HFFc6 (cell line): Measurements from ENCODE around the gene MAGEA11. TPM values are rescaled to one million over a fixed set of nuclear protein-coding genes. Genes with fewer than 3 reads are reported as not detected.
"Not testable (repeated sequence)": the region's sequence is repeated elsewhere in the genome, so short reads cannot be mapped to it uniquely, and the experiment has no call there.

Source experiments
- DNase-seq: peaks from one replicate; pipeline ENCODE4 v3.0.0-alpha.2; 2018
- H3K27ac Mint-ChIP-seq: 2 replicates; pipeline ENCODE4 v1.8.0; 2020; ENCODE audit warnings: mild to moderate bottlenecking, mixed read lengths
- H3K27me3 Mint-ChIP-seq: 2 replicates; pipeline ENCODE4 v1.8.0; 2021; ENCODE audit warnings: mild to moderate bottlenecking, moderate library complexity, mixed read lengths; ENCODE audit not compliant: insufficient read depth
- H3K36me3 Mint-ChIP-seq: 2 replicates; pipeline ENCODE4 v1.8.0; 2021; ENCODE audit warnings: low read depth, mixed read lengths
- H3K4me1 Mint-ChIP-seq: 2 replicates; pipeline ENCODE4 v1.8.0; 2020; ENCODE audit warnings: low read depth, mixed read lengths
- H3K4me3 Mint-ChIP-seq: 2 replicates; pipeline ENCODE4 v1.8.0; 2020; ENCODE audit warnings: mild to moderate bottlenecking, moderate library complexity, mixed read lengths
- H3K9me3 Mint-ChIP-seq: 2 replicates; pipeline ENCODE4 v1.8.0; 2020; ENCODE audit warnings: mild to moderate bottlenecking, mixed read lengths
- long read RNA-seq: library from polyadenylated mRNA; unstranded; transcript quantifications from one replicate; pipeline ENCODE4 v2.0.0, GENCODE V29; 2019
- total RNA-seq, 6 experiments: library from RNA; stranded (reverse); fragmentation: NEBNext Ultra II Directional; extraction: Animal tissue kit (Norgen Biotek cat#: 25700); gene quantifications; 2 replicates in 1 of 6; 3 replicates in 5 of 6; pipeline ENCODE4 v1.2.3, GENCODE V29; 2021
- TF ChIP-seq, protein P1 (sequence below): fragments of 200-600 bp; sonication (generic); IDR thresholded peaks from 2 replicates; pipeline ENCODE4 v1.5.0; 2021; ENCODE audit warnings: antibody characterized with exemption, mild to moderate bottlenecking

Gene MAGEA11, protein sequence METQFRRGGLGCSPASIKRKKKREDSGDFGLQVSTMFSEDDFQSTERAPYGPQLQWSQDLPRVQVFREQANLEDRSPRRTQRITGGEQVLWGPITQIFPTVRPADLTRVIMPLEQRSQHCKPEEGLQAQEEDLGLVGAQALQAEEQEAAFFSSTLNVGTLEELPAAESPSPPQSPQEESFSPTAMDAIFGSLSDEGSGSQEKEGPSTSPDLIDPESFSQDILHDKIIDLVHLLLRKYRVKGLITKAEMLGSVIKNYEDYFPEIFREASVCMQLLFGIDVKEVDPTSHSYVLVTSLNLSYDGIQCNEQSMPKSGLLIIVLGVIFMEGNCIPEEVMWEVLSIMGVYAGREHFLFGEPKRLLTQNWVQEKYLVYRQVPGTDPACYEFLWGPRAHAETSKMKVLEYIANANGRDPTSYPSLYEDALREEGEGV
- total RNA-seq: under 1 TPM in 4 of 6 experiments, not detected in 2; 0.16 to 0.23 (median 0.20) TPM
- long read RNA-seq: 0 reads

DNA sequence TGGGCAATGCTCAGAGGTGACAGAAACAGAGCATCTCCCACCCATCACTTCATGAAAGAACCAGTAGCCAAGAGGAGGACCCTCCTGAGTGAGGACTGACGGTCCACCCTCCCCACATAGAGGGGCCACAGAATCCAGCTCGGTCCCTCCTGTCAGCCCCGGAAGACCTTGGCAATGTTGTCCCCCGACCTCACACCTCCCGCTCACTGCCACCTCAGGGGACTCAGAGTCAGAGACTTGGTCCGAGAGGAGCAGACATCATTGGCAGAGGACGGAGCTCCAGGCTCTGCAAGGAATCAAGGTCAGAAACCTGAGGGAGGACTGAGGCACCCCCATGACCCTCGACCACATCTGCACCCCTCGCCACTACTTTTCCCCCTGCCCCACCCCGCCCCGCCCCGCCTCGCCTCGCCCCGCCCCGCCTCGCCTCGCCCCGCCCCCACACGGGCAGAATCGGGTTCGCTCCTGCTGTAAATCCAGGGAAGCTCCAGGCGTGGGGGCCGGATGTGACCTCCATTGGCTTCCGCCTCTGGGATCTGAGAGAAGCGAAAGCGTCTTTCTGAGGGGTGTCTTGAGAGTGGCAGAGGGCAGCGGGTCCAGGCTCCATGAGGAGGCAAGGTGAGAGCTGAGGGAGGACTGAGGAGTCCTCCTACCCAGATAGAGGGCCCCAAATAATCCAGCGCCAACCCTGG is at the start of gene MAGEA11:
Gene MAGEA11, plus strand, starts transcription at position 516 of the 692 bp plus-strand sequence. CDS start 1,100 bp downstream, outside the sequence.
- H3K4me3 Mint-ChIP-seq: no peak within 1 kb of the TSS
- H3K36me3 Mint-ChIP-seq: no peaks in the 10 kb centered on the region
- H3K9me3 Mint-ChIP-seq: no peaks in the 10 kb centered on the region
- TF ChIP-seq, protein P1, sequence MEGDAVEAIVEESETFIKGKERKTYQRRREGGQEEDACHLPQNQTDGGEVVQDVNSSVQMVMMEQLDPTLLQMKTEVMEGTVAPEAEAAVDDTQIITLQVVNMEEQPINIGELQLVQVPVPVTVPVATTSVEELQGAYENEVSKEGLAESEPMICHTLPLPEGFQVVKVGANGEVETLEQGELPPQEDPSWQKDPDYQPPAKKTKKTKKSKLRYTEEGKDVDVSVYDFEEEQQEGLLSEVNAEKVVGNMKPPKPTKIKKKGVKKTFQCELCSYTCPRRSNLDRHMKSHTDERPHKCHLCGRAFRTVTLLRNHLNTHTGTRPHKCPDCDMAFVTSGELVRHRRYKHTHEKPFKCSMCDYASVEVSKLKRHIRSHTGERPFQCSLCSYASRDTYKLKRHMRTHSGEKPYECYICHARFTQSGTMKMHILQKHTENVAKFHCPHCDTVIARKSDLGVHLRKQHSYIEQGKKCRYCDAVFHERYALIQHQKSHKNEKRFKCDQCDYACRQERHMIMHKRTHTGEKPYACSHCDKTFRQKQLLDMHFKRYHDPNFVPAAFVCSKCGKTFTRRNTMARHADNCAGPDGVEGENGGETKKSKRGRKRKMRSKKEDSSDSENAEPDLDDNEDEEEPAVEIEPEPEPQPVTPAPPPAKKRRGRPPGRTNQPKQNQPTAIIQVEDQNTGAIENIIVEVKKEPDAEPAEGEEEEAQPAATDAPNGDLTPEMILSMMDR: no peak
- DNase-seq: no peak
- H3K27ac Mint-ChIP-seq: no peak within 1 kb of the TSS
- H3K4me1 Mint-ChIP-seq: no peaks in the 10 kb centered on the region
- peaks cover 2% of the 10 kb centered on the region for H3K27me3 Mint-ChIP-seq

DNA sequence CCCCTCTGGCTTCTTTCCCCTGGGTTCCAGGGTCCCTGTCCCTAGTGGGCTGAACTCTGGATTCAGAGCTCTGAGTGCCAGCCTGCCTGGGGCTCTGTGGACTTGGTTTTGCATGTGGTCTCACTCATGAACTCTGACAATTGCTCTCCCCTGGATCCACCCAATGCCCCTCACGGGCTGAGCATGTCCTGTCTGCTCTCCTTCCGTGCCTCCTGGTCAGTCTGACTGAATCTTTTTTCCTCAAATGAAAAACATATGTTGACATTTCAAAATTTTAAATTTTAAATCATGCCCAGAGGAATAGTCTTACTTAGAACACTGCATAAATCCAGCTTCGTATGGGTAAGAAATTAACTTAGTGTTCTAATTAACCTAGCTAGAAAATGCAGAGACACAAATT is 36.8 kb upstream of the MAGEA11 start:
- not testable (repeated sequence) for H3K4me3 Mint-ChIP-seq, DNase-seq, H3K27ac Mint-ChIP-seq, H3K9me3 Mint-ChIP-seq, H3K4me1 Mint-ChIP-seq, H3K27me3 Mint-ChIP-seq, H3K36me3 Mint-ChIP-seq

DNA sequence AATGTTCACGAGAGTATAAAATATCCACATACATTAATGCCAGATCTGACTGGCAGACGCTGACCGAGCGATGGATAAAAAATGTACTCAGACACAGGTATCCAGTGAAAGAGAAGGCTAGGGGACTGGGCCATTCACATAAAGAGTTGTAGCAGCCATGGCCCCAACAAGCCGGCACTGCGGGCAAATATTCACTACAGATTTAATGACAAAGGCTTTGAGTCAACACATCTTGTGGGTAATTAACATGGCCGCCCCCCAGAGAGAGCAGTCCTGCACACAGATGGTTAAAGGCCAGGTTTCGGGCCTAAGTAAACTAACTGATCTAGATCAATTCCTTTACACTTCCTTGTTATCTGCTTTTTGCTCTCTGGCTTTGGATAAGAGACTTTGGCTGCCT is 36.3 kb upstream of the MAGEA11 start:
- H3K9me3 Mint-ChIP-seq, H3K27me3 Mint-ChIP-seq, H3K4me3 Mint-ChIP-seq, H3K36me3 Mint-ChIP-seq, H3K4me1 Mint-ChIP-seq, H3K27ac Mint-ChIP-seq, DNase-seq: not testable (repeated sequence)

DNA sequence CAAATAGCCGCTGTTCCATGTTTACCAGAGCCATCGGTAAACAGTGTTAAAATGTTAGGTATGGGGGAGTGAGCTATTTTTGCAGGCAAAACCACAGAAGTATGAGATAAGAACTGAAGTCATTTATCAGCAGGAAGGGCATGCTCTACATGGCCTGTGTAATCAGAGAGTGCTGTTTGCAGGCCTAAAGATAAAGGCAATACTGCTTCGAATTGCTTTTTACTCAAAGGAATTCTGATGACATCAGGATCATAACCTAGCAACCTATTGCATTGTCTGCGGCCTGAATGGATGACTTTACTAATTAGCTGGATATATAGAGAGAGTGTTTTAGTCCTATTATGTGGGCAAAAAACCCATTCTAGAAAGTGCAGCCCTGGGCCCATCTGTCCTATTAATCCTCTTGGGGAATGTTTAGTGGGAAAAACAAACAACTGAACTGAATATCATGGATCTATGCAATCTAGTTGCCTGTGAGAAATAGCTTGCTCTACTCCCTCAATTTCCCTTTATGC is 32.6 kb upstream of the MAGEA11 start:
- H3K9me3 Mint-ChIP-seq, H3K27ac Mint-ChIP-seq, DNase-seq, H3K27me3 Mint-ChIP-seq, H3K4me3 Mint-ChIP-seq, H3K36me3 Mint-ChIP-seq, H3K4me1 Mint-ChIP-seq: not testable (repeated sequence)

DNA sequence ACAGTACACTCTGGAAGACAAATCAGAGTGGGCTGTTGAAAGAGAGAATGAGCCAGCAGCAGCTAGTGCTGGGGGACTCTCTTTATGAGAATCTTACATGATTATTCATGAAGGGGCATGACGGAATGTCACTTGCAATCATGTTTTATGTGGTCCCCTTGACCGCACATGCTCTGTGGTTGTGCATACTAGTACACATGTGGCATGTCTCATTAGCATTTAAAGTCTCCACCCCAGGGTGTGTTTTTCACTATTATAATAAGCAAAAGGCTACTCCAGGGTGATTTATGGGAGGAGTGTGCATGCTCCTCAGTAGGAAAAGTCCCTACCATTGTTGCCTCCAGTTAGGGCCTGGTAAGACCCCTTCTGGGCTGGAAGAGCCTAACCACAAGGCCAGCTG is 30.7 kb upstream of the MAGEA11 start:
- Mint-ChIP-seq H3K27ac (no peak overlapping the region), H3K4me3 (no peak overlapping the region), H3K9me3 (no peaks in the 10 kb centered on the region), H3K4me1 (no peaks in the 10 kb centered on the region), H3K27me3 (no peaks in the 10 kb centered on the region), H3K36me3 (no peaks in the 10 kb centered on the region)
- TF ChIP-seq, protein P1: no peak
- DNase-seq: no peak

DNA sequence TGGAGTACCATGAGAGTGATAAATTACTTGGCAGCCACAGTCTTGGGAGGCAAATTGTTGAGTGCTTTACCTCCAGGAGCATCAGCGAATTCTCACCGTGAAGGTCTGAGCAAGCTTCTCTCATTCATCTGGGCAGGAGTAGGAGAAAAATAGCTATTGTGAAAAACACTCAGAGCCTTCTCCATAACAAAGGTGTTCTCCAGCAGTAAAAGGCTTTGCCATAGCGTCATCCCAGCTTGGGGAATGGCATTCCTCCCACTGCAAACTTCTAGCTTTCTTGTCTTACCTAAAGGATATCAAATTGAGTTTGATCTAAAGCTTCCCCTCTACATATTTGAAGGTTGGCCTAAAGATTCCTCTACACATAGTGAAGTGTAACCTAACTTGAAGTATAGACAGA is 29.8 kb upstream of the MAGEA11 start:
- Mint-ChIP-seq H3K4me3 (no peak overlapping the region), H3K36me3 (no peaks in the 10 kb centered on the region), H3K9me3 (no peaks in the 10 kb centered on the region), H3K27me3 (no peaks in the 10 kb centered on the region), H3K27ac (no peak overlapping the region), H3K4me1 (no peaks in the 10 kb centered on the region)
- TF ChIP-seq, protein P1: no peak
- no peak for DNase-seq
